HTERT RPE-1 (cell line): ENCODE measurements around the gene TRAPPC11.
"Not testable (repeated sequence)": the region's sequence is repeated elsewhere in the genome, so short reads cannot be mapped to it uniquely, and the experiment has no call there.

Source experiments
- in situ Hi-C: fragments of 300-500 bp; cut with MboI; formaldehyde crosslinking; loops from 4 replicates; pipeline ENCODE4 v1.14.3; 2020; ENCODE audit warnings: low sequenced_read_pairs

The TRAPPC11 gene

DNA sequence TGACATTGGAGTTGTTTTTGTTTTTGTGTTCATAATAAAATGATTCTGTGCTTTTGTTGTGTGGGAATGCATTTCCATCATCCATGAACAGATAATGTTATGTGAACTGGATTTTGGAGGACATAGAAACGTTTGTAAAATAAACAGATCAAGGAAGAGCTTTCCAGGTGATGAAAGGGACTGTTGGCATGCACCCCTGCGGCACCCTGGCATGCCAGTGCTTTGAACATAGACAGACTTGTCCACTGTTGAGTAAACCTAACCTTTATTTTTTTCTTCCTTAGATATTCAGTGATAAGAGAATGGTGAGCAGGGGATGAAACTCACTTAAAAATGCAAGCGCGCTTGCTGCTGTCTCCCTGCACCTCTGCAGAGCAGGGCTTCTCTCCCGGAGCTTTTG, 59.8 kb downstream of the TRAPPC11 start:
- in situ Hi-C loops = no loop called here

DNA sequence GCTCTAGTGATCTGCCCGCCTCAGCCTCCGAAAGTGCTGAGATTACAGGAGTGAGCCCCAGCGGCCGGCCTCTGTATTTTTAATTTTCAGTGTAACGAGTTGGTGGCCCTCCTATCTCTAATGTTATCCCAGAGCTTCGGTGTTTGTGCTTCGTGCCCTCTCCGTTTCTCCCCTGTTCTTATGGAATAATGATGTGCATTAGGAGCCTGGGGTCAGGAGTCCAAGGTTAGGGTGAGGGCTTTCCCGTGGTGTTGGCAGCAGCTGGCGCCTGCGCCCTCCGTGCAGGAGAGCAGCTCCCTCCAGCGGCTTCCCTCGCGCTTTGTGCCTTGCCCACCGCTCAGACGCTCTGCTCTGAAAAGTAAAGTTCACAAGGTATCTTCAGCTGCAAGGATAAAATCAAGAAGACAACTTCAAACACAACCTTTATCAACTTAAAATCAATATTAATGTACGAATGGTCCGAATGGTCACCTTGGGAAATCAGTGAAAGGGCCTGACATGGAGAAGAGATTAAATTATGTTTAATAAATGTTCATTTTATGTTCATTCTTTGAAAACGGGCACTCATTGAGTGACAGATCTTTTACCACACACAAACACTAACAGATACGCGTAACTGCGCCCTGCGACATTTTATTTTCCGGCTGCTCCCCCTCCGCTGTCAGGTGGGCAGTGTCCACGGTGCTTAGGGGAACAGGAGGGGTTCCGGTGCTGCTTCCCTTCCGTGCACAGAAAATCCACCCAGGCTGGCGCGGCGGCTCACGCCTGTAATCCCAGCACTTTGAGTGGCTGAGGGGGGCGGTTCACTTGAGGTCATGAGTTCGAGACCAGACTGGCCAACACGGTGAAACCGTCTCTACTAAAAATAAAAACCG, 62.4 kb downstream of the TRAPPC11 start:
- in situ Hi-C loops = no loop called here

DNA sequence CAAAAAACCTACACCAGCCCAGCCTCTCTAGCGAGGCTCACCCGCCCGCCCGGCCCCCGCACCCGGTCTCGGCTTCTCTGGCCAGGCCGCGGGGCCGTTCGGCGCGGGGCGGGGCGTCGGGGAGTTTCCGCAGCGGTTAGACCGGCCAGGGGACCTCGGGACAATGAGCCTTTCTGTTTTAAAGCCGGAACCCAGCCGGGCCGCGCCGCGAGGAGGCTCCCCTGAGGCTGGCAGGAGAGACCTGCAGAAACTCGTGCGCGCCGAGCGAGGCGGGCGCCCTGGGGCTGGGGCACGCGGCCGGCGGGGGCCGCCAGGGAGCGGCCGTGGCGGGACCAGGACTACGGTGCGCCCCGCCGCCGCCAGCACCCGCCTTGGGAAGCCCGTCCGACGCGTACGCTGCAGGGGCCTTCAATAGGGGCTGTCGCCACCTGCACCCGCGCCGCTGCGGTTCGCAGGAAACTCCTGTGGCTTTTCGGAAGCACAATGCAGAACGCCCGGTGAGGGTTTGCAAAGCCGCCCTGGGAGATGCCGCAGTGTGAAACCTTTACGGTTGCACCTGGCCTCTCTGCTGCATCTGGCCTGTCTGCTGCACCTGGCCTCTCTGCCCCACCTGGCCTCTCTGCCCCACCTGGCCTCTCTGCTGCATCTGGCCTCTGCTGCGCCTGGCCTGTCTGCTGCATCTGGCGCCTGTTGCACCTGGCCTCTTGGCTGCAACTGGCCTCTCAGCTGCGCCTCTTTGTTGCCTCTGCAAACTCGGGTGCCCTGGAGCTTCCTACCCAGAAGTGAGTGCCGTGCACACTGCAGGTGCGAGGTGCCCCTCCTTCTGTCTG, 63.9 kb downstream of the TRAPPC11 start:
- in situ Hi-C loops = no loop called here

DNA sequence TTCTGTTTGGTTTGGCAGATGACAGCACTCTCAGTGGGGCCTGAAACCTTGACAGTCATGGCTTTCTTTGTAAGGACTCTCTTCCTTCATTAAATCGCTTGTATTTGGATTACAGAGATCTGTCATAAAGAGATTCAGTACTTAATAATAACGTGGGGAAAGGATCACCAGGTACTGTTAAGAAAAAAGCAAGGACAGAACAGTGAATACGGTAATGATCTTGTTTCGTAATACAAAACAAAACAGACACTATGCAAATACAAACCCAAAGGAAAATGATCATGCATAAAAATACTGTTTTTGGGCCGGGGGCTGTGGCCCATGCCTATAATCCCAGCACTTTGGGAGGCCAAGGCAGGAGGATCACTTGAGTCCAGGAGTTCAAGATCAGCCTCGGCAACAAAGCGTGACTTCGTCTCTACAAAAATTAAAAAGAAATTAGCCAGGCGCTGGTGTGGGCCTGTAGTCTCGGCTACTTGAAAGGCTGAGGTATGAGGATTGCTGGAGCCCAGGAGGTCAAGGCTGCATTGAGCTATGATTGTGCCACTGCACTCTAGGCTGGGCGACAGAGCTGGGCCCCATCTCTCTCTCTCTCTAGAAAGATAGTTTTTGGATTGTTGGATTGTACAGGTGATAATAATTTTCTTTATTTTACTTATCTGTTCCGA, 64.6 kb downstream of the TRAPPC11 start:
- in situ Hi-C loops = no loop called here

DNA sequence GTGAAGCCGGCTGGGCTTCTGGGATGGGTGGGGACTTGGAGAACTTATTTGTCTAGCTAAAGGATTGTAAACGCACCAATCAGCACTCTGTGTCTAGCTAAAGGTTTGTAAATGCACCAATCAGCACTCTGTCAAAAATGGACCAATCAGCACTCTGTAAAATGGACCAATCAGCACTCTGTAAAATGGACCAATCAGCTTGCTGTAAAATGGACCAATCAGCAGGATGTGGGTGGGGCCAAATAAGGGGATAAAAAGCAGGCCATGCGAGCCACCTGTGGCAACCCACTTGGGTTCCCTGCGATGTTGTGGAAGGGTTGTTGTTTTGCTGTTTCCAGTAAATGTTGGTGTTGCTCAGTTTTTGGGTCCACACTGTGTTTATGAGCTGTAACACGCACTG, 66.5 kb downstream of the TRAPPC11 start:
- in situ Hi-C loops = not testable (repeated sequence)

DNA sequence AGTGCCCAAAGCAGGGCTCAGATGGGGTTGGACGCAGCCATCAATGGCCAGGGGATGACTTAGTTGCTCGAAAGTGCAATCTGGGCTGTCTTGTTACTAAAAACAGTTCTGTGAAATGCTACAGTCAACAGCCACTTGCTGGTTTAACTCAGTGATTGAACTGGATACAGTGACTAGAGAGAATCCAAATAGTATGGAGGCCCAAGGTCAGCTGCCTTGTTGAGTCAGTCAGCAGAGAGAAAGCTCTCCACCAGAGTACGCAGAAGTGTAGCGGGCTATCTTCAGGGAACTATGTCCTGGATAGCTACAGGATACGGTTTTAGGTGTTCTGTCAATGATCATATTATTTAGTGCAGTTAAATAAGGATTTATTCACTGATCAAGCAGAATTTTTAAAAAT, 68.4 kb downstream of the TRAPPC11 start:
- in situ Hi-C loops = no loop called here

DNA sequence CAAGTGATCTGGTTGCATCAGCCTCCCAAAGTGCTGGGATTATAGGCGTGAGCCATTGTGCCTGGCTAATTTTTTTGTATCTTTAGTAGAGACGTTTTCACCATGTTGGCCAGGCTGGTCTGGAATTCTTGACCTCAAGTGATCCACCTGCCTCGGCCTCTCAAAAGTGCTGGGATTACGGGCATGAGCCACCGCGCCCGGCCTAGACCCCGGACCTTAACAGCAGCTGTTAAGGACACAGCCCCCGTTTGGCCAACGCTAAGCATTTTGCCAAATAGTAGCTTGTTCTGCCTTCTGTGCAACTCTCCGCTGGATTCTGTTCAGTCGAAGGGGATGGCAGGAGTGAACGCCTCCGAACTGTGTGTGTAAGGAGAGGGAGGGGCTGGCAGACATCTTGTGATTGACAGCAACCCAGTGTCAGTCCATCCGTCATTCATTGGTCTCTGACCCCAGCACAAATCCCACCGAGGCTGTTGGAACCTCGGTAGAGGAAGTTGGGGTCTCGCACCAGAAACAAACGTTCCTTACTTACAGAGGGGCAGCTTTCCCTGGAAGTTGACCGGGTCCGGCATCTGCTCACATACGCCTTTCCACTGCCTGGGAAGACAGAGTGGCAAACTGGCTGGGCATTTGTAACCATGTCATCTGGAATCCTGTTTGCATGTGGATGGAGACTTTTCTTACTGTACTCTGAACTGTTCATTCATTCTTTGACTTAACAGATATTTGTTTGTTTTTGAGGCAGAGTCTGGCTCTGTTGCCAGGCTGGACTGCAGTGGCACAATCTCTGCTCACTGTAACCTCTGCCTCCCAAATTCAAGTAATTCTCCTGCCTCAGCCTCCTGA, 69.4 kb downstream of the TRAPPC11 start:
- in situ Hi-C loops = no loop called here

DNA sequence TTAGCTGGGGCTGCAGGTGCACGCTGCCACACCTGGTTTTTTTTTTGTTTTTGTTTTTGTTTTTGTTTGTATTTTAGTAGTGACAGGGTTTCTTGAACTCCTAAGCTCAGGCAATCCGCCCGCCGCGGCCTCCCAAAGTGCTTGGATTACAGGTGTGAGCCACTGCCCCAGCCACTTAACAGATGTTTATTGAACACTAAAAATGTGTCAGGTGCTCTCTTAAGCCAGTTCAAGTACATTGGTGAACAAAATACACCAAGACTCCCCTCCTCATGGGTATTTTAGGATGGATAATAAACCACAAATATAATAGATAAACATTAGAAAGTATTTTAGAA, 69.9 kb downstream of the TRAPPC11 start:
- in situ Hi-C loops = no loop called here

DNA sequence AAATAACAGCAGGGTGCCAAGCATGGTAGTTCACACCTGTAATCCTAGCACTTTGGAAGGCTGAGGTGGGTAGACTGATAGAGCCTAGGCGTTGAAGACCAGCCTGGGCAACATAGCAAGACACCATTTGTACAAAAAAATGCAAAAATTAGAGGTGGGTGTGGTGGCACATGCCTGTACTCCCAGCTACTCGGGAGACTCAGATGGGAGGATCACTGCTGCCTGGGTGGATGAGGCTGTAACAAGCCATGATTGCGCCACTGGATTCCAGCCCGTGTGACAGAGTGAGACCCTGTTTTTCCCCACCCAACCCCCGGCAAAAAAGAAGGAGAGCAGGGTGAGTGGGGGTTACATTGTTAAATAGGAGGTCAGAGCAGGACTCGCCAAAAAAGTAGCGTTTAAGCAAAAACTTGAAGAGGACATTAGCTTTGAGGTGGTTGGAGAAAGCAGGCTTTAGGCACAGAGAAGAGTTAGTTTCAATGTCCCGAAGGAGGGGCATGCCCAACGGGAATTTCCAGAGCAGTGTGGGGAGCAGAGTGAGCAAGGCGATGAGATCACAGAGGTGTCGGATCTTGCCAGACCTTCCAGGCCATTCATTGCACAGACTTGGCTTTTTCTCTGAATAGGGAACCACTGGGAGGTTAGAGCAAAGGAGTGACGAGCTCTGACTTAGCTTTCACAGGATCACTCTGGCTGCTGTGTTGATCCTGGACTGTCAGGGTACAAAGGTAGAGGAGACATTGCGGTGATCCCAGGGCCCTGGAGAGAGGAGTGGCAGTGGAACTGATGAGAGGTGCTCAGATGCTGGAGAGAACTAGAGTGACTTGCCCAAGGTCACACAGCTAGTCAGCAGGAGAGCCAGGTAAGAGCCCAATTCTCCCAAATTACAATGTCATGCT, 70.6 kb downstream of the TRAPPC11 start:
- in situ Hi-C loops = no loop called here

DNA sequence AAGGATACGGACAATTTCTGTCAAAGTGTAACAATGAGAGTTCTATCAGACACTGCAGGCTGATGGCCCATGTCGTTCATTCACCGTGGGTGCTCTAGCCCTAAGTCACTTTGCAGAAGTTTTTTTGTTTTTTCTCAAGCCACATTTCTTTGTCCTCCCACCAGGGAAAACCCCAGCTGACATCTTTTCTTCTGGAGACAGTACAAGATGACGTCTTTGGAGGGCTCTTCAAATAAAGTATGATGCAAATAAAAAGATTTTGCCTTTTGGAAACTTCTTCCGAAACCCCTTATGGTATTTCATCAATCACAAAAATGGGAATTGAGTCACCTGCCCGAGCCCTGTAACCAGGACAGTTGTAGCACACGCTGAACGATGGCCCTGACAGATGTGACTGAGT, 73.2 kb downstream of the TRAPPC11 start:
- in situ Hi-C loops = no loop called here

DNA sequence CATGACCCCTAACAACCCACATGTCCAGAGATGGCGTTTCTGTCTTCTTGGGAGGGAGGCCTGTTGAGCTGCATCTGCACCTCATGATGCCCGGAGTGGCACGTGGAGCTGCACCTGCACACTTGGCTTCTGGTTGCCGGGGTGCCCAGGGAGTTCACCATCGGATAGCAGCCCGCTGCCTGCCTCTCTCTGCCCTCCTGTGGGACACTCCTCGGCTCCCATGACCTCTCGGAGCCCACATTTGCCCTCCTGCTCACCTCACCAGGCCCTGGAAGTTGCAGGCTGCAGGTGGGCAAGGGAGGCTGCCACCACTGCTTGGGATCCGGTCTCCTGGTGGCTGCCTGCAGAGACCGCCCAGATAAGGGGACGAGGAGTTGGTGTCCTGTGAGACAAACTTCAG, 74.1 kb downstream of the TRAPPC11 start:
- in situ Hi-C loops = no loop called here

DNA sequence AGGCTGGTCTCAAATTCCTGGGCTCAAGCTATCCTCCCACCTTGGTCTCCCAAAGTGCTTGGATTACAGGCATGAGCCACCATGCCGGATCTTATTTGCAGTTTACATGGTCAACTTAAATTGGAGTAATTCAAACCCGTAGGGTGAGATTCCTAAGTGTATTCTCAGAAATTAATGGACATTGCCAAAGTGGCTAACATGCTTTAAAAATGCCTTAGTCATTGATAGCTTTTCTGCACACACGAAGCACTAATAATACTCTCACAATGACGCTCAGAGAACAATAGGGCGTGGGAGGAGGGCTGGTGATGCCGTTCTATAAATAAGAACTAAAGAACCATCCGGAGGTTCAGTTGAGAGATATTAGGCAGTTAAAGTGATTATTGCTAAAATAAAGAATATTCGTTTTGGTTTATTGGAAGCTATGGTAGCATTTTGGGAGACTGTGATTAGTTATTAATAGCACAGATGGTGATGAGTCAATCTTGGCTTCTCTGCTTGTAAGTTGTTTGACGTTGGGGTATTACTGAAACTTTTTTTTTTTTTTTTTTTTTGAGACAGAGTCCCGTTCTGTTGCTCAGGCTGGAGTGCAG, 79.1 kb downstream of the TRAPPC11 start:
- in situ Hi-C loops = no loop called here

DNA sequence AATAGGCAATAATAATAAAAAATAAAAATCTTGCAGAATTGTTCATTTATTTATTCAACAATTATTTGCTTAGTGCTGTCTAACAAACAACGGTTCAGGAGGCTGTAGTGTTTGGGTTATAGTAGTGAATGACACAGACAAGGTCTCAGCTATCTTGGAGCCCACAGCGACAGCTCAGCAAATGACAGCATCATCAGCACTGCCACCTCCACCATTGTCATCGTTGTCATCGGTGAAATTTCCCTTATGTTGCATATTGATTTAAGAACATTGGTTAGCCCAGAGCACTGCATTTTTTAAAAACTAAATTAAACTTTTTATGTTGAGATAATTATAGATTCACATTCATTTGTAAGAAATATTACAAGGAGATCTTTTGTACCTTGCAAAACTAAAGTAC, 79.9 kb downstream of the TRAPPC11 start:
- in situ Hi-C loops = no loop called here

DNA sequence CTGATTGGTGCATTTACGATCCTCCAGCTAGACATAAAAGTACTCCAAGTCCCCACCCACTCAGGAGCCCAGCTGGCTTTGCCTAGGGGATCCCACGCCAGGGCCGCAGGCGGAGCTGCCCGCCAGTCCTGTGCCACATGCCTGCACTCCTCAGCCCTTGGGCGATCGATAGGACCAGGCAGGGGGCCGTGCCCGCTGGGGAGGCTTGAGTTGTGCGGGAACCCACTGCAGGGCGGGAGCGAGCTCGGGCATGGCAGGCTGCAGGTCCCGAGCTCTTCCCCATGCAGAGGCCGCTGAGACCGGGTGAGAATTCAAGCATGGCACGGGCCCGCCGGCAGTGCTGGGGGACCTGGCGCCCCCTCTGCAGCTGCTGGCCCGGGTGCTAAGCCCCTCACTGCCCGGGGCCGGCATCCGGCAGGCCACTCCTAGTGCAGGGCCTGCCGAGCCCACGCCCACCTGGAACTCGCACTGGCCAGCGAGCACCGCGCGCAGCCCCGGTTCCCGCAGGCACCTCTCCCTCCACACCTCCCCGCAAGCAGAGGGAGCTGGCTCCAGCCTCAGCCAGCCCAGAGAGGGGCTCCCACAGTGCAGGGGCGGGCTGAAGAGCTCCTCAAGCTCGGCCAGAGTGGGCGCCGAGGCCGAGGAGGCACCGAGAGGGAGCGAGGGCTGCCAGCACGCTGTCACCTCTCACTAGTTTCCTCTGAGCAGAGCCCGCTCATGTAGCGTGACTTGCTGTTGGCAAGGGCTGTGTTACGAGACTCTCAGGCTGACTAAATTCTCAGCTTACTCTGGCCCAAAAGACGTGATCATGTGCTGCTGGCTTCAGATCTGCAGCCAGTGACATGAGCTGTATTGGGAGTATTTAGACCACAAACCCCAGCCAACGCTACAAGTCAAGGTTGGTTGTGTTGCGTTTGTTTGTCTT, 87.5 kb downstream of the TRAPPC11 start:
- in situ Hi-C loops = no loop called here

DNA sequence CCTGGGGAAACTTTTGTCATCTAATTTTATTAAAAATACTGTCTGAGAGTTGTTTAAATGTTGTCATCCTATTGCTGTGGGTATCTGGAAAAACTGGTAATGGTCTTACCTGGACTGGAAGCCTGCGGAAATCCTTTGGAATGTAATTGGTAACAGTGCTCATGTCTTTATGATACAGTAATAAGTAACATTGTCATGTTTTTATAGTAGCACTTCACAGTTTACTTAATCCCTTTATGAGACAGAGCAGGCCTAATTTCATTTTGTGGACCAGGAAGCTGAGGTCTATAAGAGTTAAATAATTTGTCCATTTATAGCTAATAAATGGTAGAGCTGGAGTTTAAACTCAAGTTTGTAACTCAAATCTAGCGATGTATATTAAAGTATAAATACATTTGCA, 88.3 kb downstream of the TRAPPC11 start:
- in situ Hi-C loops = no loop called here

DNA sequence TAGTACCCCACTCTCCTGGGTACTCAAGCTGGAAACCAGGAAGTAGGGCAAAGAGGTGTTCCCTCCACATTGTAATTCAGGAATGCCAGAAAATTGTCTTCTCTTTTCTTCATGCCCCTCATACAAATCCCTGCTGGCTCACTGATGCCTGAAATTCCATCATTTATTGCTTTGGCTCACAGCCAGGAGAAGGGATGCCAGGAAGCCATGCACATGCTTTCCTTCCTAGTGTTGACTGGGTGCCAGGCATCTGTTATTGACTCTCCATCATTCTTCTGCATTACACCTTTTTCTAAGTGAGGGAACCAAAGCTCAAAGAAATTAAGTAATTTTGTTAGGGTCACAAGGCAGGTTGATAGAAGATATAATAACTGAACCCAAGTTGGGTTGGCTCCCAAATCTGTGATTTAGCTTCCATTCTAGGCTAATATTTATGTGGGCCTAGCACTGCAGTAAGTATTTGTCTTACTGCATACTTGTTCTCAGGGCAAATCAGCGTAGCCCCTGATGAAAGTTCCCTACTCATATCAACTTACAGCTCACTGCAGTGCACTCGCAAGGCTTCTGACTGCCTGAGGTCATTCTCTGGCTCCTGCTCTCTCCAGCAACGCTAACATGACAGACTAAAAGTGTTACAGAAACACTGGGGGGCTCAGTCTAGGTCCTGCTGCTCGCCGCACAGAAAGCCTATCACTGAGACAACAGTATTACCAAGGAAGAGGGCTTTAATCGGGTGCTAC, 89.0 kb downstream of the TRAPPC11 start:
- in situ Hi-C loops = no loop called here

DNA sequence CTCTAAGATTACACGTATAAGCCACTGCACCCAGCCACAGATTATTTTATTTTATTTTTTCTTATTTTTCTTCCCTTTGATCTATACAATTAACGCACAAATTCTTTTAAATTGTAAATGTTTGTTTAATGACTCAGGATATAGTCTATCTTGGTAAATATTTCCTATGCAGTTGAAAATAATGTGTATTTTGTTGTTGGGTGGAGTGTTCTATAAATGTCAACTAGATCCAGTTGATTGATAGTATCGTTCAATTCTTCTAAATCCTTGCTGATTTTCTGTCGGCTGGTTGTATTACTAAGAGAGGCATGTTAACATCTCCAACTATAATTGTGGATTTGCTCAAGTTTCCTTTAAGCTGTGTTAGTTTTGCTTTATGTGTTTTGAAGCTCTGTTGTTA, 92.0 kb downstream of the TRAPPC11 start:
- in situ Hi-C loops = no loop called here

DNA sequence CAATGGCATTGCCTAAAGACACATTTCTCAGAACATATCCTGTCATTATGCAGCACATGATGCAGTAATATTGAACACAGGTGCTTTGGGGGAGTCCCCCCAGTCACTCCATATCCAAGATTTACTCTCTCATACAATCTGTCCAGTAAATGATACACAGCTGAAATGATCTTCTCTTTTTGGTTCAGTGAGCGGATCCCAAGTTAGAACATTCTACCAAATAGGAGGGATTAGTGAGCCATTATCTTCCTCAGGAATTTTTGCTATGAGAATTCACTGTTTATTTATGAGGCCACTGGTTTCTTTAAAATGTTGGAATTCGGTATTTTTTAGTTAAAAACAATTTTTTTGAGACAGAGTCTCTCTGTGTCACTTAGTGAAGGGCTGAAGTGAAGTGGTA, 96.5 kb downstream of the TRAPPC11 start:
- in situ Hi-C loops = no loop called here
